ENCODE data around the gene ATP2A1.

- TF ChIP-seq POLR2A (IDR thresholded peaks at IDR 0.05): no peak
- TF ChIP-seq CTCF (IDR thresholded peaks at IDR 0.05): no peak
Measured at GRCh38 chr16:28829747-28830146, 48.5 kb upstream of the ATP2A1 start.

Measured in adrenal gland (tissue), 5 donors.